ENCODE measurements around the gene FKBP4.

The FKBP4 gene, protein sequence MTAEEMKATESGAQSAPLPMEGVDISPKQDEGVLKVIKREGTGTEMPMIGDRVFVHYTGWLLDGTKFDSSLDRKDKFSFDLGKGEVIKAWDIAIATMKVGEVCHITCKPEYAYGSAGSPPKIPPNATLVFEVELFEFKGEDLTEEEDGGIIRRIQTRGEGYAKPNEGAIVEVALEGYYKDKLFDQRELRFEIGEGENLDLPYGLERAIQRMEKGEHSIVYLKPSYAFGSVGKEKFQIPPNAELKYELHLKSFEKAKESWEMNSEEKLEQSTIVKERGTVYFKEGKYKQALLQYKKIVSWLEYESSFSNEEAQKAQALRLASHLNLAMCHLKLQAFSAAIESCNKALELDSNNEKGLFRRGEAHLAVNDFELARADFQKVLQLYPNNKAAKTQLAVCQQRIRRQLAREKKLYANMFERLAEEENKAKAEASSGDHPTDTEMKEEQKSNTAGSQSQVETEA

DNA sequence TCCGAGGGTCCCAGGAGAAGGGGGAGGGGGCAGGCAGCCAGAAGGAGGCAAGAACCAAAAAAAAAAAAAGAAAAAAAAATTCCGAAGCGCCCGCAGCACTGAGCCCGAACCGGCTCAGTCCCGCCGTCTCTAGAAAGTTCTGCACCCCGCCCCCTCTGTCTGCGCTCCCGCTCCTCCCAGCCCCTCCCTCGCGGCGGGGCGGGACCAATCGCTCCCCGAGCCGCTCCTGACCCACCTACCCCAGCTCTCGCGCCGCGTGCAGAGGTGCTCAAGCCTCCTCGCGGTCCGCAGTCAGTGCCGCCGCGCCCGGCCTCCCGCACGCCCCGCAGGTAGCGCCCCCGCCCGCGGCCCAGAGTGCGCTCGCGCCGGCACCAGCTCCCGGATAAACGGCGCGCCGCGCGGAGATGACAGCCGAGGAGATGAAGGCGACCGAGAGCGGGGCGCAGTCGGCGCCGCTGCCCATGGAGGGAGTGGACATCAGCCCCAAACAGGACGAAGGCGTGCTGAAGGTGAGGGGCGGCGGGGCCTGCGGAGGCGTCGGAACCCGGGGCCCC, at the start of gene FKBP4:
Gene FKBP4, plus strand, starts transcription at position 235 of the 554 bp plus-strand sequence. Its CDS starts 170 bp downstream, at position 405.
- TF ChIP-seq, protein P1, sequence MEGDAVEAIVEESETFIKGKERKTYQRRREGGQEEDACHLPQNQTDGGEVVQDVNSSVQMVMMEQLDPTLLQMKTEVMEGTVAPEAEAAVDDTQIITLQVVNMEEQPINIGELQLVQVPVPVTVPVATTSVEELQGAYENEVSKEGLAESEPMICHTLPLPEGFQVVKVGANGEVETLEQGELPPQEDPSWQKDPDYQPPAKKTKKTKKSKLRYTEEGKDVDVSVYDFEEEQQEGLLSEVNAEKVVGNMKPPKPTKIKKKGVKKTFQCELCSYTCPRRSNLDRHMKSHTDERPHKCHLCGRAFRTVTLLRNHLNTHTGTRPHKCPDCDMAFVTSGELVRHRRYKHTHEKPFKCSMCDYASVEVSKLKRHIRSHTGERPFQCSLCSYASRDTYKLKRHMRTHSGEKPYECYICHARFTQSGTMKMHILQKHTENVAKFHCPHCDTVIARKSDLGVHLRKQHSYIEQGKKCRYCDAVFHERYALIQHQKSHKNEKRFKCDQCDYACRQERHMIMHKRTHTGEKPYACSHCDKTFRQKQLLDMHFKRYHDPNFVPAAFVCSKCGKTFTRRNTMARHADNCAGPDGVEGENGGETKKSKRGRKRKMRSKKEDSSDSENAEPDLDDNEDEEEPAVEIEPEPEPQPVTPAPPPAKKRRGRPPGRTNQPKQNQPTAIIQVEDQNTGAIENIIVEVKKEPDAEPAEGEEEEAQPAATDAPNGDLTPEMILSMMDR (IDR thresholded peaks at IDR 0.05; ENCODE audit: low read depth, low read length, missing control alignments) = no peak
- in situ Hi-C loops (cut with HindIII; ENCODE audit: low sequenced_read_pairs) = no loop called here
- DNase-seq (ENCODE audit: low read depth) = no peak
- H3K4me3 ChIP-seq (ENCODE audit: low read depth, low read length) = peak within 1 kb of the TSS; percentile 62

DNA sequence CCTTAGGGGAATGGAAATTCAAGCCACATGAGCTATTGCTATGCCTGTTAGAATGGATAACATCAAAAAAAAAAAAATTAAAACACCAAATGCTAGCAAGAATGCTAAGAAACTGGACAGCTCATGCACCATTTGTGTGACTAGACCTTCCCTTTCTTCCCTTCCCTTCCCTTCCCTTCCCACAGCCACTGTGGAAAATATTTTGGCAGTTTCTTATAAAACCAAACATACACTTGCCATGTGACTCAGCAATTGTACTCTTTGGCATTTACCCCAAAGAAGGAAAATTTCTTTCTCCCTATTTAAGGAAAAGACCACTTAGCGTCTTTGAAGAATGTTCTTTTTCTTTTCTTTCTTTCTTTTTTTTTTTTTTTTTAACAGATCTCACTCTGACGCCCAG, 49.1 kb upstream of the FKBP4 start:
- DNase-seq (ENCODE audit: low read depth) = peak; percentile 8
- TF ChIP-seq, protein P1 (IDR thresholded peaks at IDR 0.05; ENCODE audit: low read depth, low read length, missing control alignments) = no peak
- H3K4me3 ChIP-seq (ENCODE audit: low read depth, low read length) = no peak overlapping the region
- in situ Hi-C loops (cut with HindIII; ENCODE audit: low sequenced_read_pairs) = no loop called here

DNA sequence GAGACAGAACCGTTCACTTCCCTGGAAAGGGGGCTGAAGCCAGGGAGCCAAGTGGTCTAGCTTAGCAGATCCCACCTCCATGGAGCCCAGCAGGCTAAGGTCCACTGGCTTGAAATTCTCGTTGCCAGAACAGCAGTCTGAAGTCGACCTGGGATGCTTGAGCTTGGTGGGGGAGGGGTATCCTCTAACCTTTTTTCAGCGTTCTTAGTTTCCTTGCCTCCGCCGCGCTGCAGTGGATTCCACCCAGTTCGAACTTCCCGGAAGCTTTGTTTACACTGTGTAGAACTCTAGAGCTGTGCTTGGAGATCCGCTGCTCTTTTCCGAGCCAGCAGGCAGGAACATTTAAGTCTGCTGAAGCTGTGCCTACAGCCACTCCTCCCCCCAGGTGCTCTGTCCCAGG, 45.2 kb upstream of the FKBP4 start:
- in situ Hi-C loops (cut with HindIII; ENCODE audit: low sequenced_read_pairs) = no loop called here
- TF ChIP-seq, protein P1 (IDR thresholded peaks at IDR 0.05; ENCODE audit: low read depth, low read length, missing control alignments) = no peak
- H3K4me3 ChIP-seq (ENCODE audit: low read depth, low read length) = no peak overlapping the region
- DNase-seq (ENCODE audit: low read depth) = no peak

DNA sequence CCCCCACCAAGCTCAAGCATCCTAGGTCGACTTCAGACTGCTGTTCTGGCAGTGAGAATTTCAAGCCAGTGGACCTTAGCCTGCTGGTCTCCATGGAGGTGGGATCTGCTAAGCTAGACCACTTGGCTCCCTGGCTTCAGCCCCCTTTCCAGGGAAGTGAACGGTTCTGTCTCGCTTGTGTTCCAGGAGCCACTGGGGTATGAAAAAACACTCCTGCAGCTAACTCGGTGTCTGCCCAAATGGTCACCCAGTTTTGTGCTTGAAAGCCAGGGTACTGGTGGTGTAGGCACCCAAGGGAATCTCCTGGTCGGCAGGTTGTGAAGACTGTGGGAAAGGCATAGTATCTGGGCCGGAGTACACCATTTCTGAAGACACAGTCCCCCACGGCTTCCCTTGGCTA, 44.6 kb upstream of the FKBP4 start:
- in situ Hi-C loops (cut with HindIII; ENCODE audit: low sequenced_read_pairs) = no loop called here
- no peak for DNase-seq (ENCODE audit: low read depth)
- TF ChIP-seq, protein P1 (IDR thresholded peaks at IDR 0.05; ENCODE audit: low read depth, low read length, missing control alignments) = no peak
- H3K4me3 ChIP-seq (ENCODE audit: low read depth, low read length) = no peak overlapping the region

DNA sequence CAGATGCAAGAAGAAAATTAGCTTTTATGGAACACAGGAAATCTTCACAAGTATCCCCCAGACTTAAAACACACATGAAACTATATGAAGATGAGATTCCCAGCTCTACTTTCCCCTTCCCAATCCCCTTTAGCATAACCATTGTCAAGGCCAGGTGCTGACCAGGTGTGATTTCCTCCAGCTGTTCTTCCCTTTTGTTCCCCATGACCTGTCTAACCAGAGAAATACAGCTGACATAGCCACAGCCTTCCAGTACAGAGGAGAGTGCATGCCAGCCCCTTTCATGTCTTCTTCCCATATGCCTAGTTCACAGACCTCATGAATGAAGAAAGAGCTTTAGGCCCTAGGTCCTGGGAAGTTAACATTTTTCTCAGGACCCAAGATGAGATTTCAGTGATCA, 43.5 kb upstream of the FKBP4 start:
- DNase-seq (ENCODE audit: low read depth) = no peak
- no peak overlapping the region for H3K4me3 ChIP-seq (ENCODE audit: low read depth, low read length)
- in situ Hi-C loops (cut with HindIII; ENCODE audit: low sequenced_read_pairs) = no loop called here
- TF ChIP-seq, protein P1 (IDR thresholded peaks at IDR 0.05; ENCODE audit: low read depth, low read length, missing control alignments) = no peak

DNA sequence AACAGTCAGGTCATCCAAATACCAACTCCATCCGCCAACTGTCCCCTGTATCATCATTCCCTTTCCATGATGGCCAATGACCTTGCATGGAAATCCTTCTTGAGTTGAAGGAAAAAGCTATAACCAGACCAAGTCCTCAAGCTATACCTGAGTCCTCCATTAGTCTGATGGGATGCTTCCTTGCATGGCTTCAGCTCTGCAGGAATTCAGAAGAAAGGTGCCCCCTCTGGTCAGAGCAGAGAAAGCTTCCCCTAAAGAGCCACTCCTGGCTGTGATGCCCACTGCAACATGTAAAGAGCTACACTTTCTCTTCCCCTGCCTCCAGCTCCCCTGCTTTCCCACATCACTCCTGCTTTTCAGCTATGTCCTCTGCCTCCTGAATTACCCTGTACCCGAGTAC, 43.1 kb upstream of the FKBP4 start:
- in situ Hi-C loops (cut with HindIII; ENCODE audit: low sequenced_read_pairs) = no loop called here
- H3K4me3 ChIP-seq (ENCODE audit: low read depth, low read length) = no peak overlapping the region
- TF ChIP-seq, protein P1 (IDR thresholded peaks at IDR 0.05; ENCODE audit: low read depth, low read length, missing control alignments) = no peak
- no peak for DNase-seq (ENCODE audit: low read depth)

Measured in astrocyte of the cerebellum (primary cell).